Peyer's patch (tissue), 4 donors: ENCODE data around the gene TEK. TPM values are rescaled to one million over a fixed set of nuclear protein-coding genes. Genes with fewer than 3 reads are reported as not detected.

Experiments used
- DNase-seq, 3 donors: peaks; one replicate each; pipeline ENCODE4 v3.0.0-alpha.2; 2017 to 2019
- H3K27ac ChIP-seq, 4 donors: fragments of 200-600 bp; sonication (generic); one replicate each; pipeline ENCODE4 v1.5.1; 2016 to 2019
- H3K27me3 ChIP-seq, 2 donors: fragments of 200-600 bp; sonication (generic); one replicate each; pipeline ENCODE4 v1.5.1; 2019
- H3K36me3 ChIP-seq, 3 donors: fragments of 200-600 bp; sonication (generic); one replicate each; pipeline ENCODE4 v1.5.1; 2016 to 2019
- H3K4me1 ChIP-seq, 4 donors: fragments of 200-600 bp; sonication (generic); one replicate each; pipeline ENCODE4 v1.5.1; 2016 to 2019
- H3K4me3 ChIP-seq, 4 donors: fragments of 200-600 bp; sonication (generic); 1 replicate in 3 of 4; 2 replicates in 1 of 4; pipeline ENCODE4 v1.5.1; 2016 to 2019; ENCODE audit warnings: mild to moderate bottlenecking in 1 of 4
- H3K9me3 ChIP-seq, 4 donors: fragments of 200-600 bp; sonication (generic); one replicate each; pipeline ENCODE4 v1.5.1; 2016 to 2019; ENCODE audit warnings: mild to moderate bottlenecking in 1 of 4
- POLR2A ChIP-seq, 2 donors: fragments of 450-650 bp; IDR thresholded peaks; one replicate each; pipeline ENCODE4 v1.5.1; 2017; ENCODE audit warnings: antibody characterized with exemption in 2 of 2, mild to moderate bottlenecking in 2 of 2, moderate library complexity in 2 of 2
- total RNA-seq, 4 donors: library from RNA; depleted of rRNA; stranded (reverse); fragments of >200 nt; gene quantifications; one replicate each; pipeline ENCODE4 v1.1.0, GENCODE V29; 2016
- TF ChIP-seq, protein P1 (sequence below), 6 experiments: fragments of 450-650 bp in 4 of 6; fragments of 200-600 bp in 2 of 6; sonication (generic) in 1 of 6; IDR thresholded peaks; one replicate each; pipeline ENCODE4 v1.5.1; 2017 to 2019; ENCODE audit warnings: antibody characterized with exemption in 6 of 6, mild to moderate bottlenecking in 3 of 6, moderate library complexity in 1 of 6

TEK gene
- total RNA-seq, 4 donors from 2014 or later: 3.0 to 22.3 (median 4.3) TPM

- TF ChIP-seq POLR2A (IDR thresholded peaks at IDR 0.05): no peak
- TF ChIP-seq, protein P1, sequence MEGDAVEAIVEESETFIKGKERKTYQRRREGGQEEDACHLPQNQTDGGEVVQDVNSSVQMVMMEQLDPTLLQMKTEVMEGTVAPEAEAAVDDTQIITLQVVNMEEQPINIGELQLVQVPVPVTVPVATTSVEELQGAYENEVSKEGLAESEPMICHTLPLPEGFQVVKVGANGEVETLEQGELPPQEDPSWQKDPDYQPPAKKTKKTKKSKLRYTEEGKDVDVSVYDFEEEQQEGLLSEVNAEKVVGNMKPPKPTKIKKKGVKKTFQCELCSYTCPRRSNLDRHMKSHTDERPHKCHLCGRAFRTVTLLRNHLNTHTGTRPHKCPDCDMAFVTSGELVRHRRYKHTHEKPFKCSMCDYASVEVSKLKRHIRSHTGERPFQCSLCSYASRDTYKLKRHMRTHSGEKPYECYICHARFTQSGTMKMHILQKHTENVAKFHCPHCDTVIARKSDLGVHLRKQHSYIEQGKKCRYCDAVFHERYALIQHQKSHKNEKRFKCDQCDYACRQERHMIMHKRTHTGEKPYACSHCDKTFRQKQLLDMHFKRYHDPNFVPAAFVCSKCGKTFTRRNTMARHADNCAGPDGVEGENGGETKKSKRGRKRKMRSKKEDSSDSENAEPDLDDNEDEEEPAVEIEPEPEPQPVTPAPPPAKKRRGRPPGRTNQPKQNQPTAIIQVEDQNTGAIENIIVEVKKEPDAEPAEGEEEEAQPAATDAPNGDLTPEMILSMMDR (IDR thresholded peaks at IDR 0.05): no peak
- H3K4me3 ChIP-seq: no peak overlapping the region
- no peak for DNase-seq
- no peaks in the 10 kb centered on the region for H3K36me3 ChIP-seq
- H3K9me3 ChIP-seq: no peaks in the 10 kb centered on the region
- no peak overlapping the region for H3K27ac ChIP-seq
- H3K4me1 ChIP-seq: no peaks in the 10 kb centered on the region
- no peaks in the 10 kb centered on the region for H3K27me3 ChIP-seq
Measured at GRCh38 chr9:27142299-27142930, 33.4 kb downstream of the TEK start.

GRCh38 chr9:27145143-27145542 lies 36.1 kb downstream of the TEK start:
- TF ChIP-seq POLR2A (IDR thresholded peaks at IDR 0.05): no peak
- TF ChIP-seq, protein P1 (IDR thresholded peaks at IDR 0.05): no peak
- Histone ChIP-seq H3K4me1 (no peaks in the 10 kb centered on the region), H3K27ac (no peak overlapping the region), H3K9me3 (no peaks in the 10 kb centered on the region), H3K4me3 (no peak overlapping the region), H3K36me3 (no peaks in the 10 kb centered on the region), H3K27me3 (no peaks in the 10 kb centered on the region)
- DNase-seq: no peak

GRCh38 chr9:27149651-27150050 lies 40.6 kb downstream of the TEK start:
- Histone ChIP-seq H3K4me3 (no peak overlapping the region), H3K4me1 (peaks cover 0 to 6% (median 0%) of the 10 kb centered on the region in 4 donors), H3K27me3 (no peaks in the 10 kb centered on the region), H3K27ac (no peak overlapping the region), H3K9me3 (no peaks in the 10 kb centered on the region), H3K36me3 (no peaks in the 10 kb centered on the region)
- DNase-seq: no peak
- TF ChIP-seq POLR2A (IDR thresholded peaks at IDR 0.05): no peak
- TF ChIP-seq, protein P1 (IDR thresholded peaks at IDR 0.05): no peak

GRCh38 chr9:27150746-27151406 lies 41.9 kb downstream of the TEK start:
- no peaks in the 10 kb centered on the region for H3K9me3 ChIP-seq
- no peaks in the 10 kb centered on the region for H3K36me3 ChIP-seq
- H3K4me3 ChIP-seq: no peak overlapping the region
- H3K27me3 ChIP-seq: no peaks in the 10 kb centered on the region
- no peak overlapping the region for H3K27ac ChIP-seq
- TF ChIP-seq, protein P1 (IDR thresholded peaks at IDR 0.05): no peak
- no peak for TF ChIP-seq POLR2A (IDR thresholded peaks at IDR 0.05)
- H3K4me1 ChIP-seq: peaks cover 0 to 6% (median 0%) of the 10 kb centered on the region in 4 donors
- DNase-seq: no peak

DNA sequence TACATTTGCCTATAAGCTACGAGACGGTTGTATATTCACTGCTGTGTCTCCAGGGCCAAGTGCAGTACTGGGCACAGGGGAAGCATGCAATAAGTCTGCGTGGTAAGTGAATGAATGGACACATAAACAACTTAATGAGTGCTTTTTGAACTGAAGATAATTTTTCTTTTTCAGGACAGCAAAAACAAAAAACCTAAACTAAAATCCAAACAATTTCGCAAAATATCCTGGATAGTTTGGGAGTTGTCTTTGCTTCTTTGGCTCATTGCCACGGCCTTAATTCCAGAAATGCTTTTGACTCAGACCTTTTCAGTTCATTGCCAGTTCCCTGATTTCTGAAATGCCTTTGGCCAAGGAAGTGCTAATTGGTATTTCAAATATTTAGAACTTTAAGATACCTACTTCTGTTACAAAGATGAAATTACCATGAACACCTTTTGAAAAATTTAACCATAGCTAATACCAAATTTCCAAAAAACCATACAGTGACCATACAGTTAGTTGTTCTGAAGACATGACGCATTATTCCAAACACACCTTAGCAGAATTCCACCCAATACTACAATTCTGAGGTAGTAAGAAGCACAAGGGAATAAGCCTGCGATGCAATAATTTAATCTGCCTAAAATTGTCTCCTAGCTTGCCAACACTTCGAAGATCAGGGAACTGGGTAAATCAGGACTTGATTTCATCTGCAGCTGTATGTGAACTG lies 42.8 kb downstream of the TEK start:
- peaks cover 0 to 6% (median 0%) of the 10 kb centered on the region in 4 donors for H3K4me1 ChIP-seq
- H3K9me3 ChIP-seq: no peaks in the 10 kb centered on the region
- TF ChIP-seq, protein P1 (IDR thresholded peaks at IDR 0.05): no peak
- no peak for TF ChIP-seq POLR2A (IDR thresholded peaks at IDR 0.05)
- no peaks in the 10 kb centered on the region for H3K27me3 ChIP-seq
- no peaks in the 10 kb centered on the region for H3K36me3 ChIP-seq
- DNase-seq: no peak
- peak overlapping the region in 1 of 4 donors; percentile 0 for H3K27ac ChIP-seq
- no peak overlapping the region for H3K4me3 ChIP-seq
